ENCODE data around the gene ARG1.
A peak's percentile ranks its signal among the peaks of the same experiment; 100 is the strongest.

Gene ARG1

DNA sequence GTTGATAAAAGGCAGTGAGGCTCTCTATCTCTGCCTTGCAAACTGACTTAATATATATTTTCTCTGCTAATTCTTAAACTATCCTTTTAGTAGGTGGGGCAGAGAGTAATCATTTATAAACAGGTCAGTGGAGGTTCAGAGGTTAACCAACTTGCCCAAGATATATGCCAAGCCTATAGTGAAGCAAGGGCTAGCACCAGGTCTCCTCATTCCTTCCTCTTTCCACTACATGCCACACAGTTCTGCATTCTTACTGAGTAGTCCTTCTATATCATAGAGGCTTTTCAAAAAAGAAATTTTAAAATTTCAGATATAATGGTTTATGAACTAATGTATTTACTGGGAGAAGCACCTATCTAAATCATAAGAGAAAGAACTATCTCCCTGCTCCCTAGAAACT lies 8.5 kb downstream of the ARG1 start:
- H3K4me3 ChIP-seq (ENCODE audit: low read depth, low read length): no peak overlapping the region
- TF ChIP-seq, protein P1, sequence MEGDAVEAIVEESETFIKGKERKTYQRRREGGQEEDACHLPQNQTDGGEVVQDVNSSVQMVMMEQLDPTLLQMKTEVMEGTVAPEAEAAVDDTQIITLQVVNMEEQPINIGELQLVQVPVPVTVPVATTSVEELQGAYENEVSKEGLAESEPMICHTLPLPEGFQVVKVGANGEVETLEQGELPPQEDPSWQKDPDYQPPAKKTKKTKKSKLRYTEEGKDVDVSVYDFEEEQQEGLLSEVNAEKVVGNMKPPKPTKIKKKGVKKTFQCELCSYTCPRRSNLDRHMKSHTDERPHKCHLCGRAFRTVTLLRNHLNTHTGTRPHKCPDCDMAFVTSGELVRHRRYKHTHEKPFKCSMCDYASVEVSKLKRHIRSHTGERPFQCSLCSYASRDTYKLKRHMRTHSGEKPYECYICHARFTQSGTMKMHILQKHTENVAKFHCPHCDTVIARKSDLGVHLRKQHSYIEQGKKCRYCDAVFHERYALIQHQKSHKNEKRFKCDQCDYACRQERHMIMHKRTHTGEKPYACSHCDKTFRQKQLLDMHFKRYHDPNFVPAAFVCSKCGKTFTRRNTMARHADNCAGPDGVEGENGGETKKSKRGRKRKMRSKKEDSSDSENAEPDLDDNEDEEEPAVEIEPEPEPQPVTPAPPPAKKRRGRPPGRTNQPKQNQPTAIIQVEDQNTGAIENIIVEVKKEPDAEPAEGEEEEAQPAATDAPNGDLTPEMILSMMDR (IDR thresholded peaks at IDR 0.05; ENCODE audit: control insufficient read depth, extremely low read depth, insufficient read depth): no peak
- DNase-seq (ENCODE audit: low read depth): no peak

- TF ChIP-seq, protein P1 (IDR thresholded peaks at IDR 0.05; ENCODE audit: control insufficient read depth, extremely low read depth, insufficient read depth): no peak
- no peak overlapping the region for H3K4me3 ChIP-seq (ENCODE audit: low read depth, low read length)
- DNase-seq (ENCODE audit: low read depth): no peak
These were observed 13.5 kb downstream of the ARG1 start for GRCh38 chr6:131586543-131586942.

DNA sequence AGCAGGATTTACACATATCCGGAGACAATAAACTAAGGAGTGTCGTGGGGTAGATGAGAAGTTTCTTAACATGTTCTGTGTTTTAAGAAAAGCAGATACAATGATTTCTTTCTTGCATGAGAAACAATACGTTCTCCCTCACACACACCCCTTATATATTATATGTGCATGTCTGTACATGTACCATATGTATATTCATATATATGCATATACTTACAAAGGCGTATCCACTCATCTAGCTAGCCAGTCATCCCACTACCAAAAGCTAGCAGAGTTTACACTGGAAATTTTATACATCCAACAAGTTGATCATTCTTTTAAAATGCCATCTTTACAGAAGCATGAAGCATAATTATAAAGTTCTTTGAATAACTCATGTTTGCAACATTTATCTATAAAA lies 14.9 kb downstream of the ARG1 start:
- DNase-seq (ENCODE audit: low read depth): no peak
- TF ChIP-seq, protein P1 (IDR thresholded peaks at IDR 0.05; ENCODE audit: control insufficient read depth, extremely low read depth, insufficient read depth): no peak
- H3K4me3 ChIP-seq (ENCODE audit: low read depth, low read length): no peak overlapping the region

DNA sequence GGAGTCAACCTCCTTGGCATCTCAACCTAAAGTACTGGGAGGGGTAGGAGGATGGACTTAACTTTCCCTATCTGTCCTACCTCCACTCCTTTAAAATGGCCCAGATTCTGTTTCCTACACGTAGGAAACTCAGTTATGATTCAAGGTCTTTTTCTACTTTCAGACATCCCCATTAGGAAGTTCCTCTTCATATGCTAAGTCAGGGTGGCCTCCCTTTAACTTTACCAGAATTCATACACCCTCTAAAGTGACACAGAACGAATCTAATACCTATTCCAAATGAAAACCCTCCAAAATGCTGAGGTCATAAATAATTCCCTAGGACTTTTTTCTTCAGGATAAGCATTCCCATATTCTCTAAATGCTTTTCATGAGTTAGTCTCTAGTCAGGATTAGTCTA lies 15.6 kb downstream of the ARG1 start:
- H3K4me3 ChIP-seq (ENCODE audit: low read depth, low read length): no peak overlapping the region
- TF ChIP-seq, protein P1 (IDR thresholded peaks at IDR 0.05; ENCODE audit: control insufficient read depth, extremely low read depth, insufficient read depth): no peak
- DNase-seq (ENCODE audit: low read depth): no peak

- TF ChIP-seq, protein P1 (IDR thresholded peaks at IDR 0.05; ENCODE audit: control insufficient read depth, extremely low read depth, insufficient read depth): no peak
- DNase-seq (ENCODE audit: low read depth): no peak
These were observed 19.9 kb downstream of the ARG1 start for GRCh38 chr6:131592935-131593334.

DNA sequence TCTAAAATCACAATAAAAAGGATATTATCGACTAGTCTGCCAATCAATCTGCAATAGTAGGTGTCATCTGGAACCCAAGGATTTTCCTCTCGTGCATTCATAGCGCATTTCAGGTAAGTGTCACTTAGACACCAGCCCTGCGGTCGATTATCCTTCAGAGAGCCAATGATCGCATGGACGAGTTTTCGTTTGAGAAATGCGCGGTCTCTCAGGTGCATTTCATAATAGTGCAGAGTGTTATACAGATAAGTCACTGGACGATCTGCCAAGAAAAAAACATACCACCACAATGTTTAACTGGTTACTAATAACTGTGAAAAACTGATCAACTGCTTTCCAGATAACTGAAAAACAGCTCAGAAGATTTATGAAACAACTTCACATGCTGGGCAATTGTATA lies 21.0 kb downstream of the ARG1 start:
- TF ChIP-seq, protein P1 (IDR thresholded peaks at IDR 0.05; ENCODE audit: control insufficient read depth, extremely low read depth, insufficient read depth): no peak
- H3K4me3 ChIP-seq (ENCODE audit: low read depth, low read length): no peak overlapping the region

More at GRCh38 chr6:131592935-131593334, 19.9 kb downstream of the ARG1 start:
- no peak overlapping the region for H3K4me3 ChIP-seq (ENCODE audit: low read depth, low read length)

GRCh38 chr6:131597446-131597845 lies 24.4 kb downstream of the ARG1 start:
- H3K4me3 ChIP-seq (ENCODE audit: low read depth, low read length): no peak overlapping the region
- no peak for DNase-seq (ENCODE audit: low read depth)
- TF ChIP-seq, protein P1 (IDR thresholded peaks at IDR 0.05; ENCODE audit: control insufficient read depth, extremely low read depth, insufficient read depth): peak; percentile 43

More for the DNA sequence above, 21.0 kb downstream of the ARG1 start:
- DNase-seq (ENCODE audit: low read depth): no peak
